Bladder microvascular endothelial cell (primary cell): ENCODE results near the gene CYP4B1. TPM values are rescaled to one million over a fixed set of nuclear protein-coding genes. Genes with fewer than 3 reads are reported as not detected.

Source experiments
- total RNA-seq: library from RNA; depleted of rRNA; stranded (reverse); fragments of >200 nt; gene quantifications from 2 replicates; pipeline ENCODE4 v1.2.3, GENCODE V29; 2014

CYP4B1 gene
- 0.32 TPM in 1 of 2 replicates, not detected in the other for total RNA-seq

DNA sequence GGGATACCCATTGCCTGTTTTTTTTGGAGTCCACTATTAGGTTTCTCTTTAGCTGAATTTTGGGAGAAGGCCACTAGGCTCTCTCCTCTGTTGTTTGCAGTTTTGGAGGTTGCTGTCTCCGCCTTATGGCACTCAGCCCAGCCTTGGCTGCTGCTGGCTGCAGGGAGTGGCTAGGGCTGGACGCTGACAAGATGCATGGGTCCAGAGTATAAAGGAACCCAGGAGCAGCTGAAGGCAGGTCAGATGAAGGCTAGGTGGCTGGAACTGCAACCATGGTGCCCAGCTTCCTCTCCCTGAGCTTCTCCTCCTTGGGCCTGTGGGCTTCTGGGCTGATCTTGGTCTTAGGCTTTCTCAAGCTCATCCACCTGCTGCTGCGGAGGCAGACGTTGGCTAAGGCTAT, at the start of gene CYP4B1:
CYP4B1 (plus strand) TSS at position 237 of the 400 bp plus-strand sequence; CDS start at position 273, 36 bp downstream.

Other genes with a start within 250 kb of the CYP4B1 start
- not detected in 2 replicates for gene KNCN, start 247.4 kb upstream of the CYP4B1 start, total RNA-seq
- gene MKNK1, start 194.8 kb upstream of the CYP4B1 start, total RNA-seq: 18.0 and 24.3 TPM in 2 replicates
- 8.9 and 15.2 TPM in 2 replicates for gene MOB3C, start 182.2 kb upstream of the CYP4B1 start, total RNA-seq
- 14.9 and 24.8 TPM in 2 replicates for gene ATPAF1, start 130.7 kb upstream of the CYP4B1 start, total RNA-seq
- not detected in 2 replicates for gene TEX38, start 127.2 kb upstream of the CYP4B1 start, total RNA-seq
- gene EFCAB14, start 79.9 kb upstream of the CYP4B1 start, total RNA-seq: 62.8 and 99.5 TPM in 2 replicates
- gene CYP4A11, start 142.4 kb downstream of the CYP4B1 start, total RNA-seq: not detected in 2 replicates
- 0.65 and 18.4 TPM in 2 replicates for gene CYP4X1, start 224.6 kb downstream of the CYP4B1 start, total RNA-seq